Measurements from ENCODE around the gene KCNH1. TPM values are rescaled to one million over a fixed set of nuclear protein-coding genes. Genes with fewer than 3 reads are reported as not detected.

Gene KCNH1
- total RNA-seq, 1 experiment from 2014 or later: not detected

GRCh38 chr1:210645582-210646257, 488.2 kb downstream of the KCNH1 start:
- Histone ChIP-seq H3K79me2 (ENCODE audit: insufficient read depth, low read length) (no peaks in the 10 kb centered on the region), H3K9ac (ENCODE audit: low read length) (no peak overlapping the region), H3K27ac (ENCODE audit: low read depth, low read length) (no peak overlapping the region), H3K4me3 (replicated peaks in 1 of 2; ENCODE audit: low read depth in 1 of 2, low read length in 2 of 2) (no peak overlapping the region), H3K27me3 (ENCODE audit: insufficient read depth, low read length) (peaks cover 23% of the 10 kb centered on the region), H3K4me1 (ENCODE audit: control insufficient read depth in 1 of 2, insufficient read depth in 2 of 2, low read length in 2 of 2) (no peaks in the 10 kb centered on the region), H2AFZ (ENCODE audit: low read depth, low read length, poor library complexity, severe bottlenecking) (no peak overlapping the region), H3K4me2 (ENCODE audit: low read length) (no peak overlapping the region), H4K20me1 (ENCODE audit: insufficient read depth) (no peaks in the 10 kb centered on the region), H3K9me3 (ENCODE audit: control insufficient read depth in 1 of 2, insufficient read depth in 1 of 2, low read depth in 1 of 2, low read length in 2 of 2) (no peaks in the 10 kb centered on the region), H3K36me3 (ENCODE audit: control insufficient read depth in 1 of 2, insufficient read depth in 2 of 2, low read length in 2 of 2) (no peaks in the 10 kb centered on the region), H3K9me2 (ENCODE audit: insufficient read depth) (no peaks in the 10 kb centered on the region)
- intact Hi-C loops (cut with micrococcal nuclease): no loop called here
- CTCF ChIA-PET: no interaction called here
- no TSS peak for BruUV-seq (replicated peaks)
- DNase-seq (ENCODE audit: low read depth, low spot score) (no peak), ATAC-seq (no peak)
- TF ChIP-seq POLR2A (IDR thresholded peaks at IDR 0.05; ENCODE audit: borderline replicate concordance, extremely low read depth, insufficient read depth, insufficient read length) (no peak), TCF7L2 (IDR thresholded peaks at IDR 0.05; ENCODE audit: borderline replicate concordance, extremely low read depth, insufficient read depth, insufficient read length) (no peak), POLR2AphosphoS5 (IDR thresholded peaks at IDR 0.05; ENCODE audit: low read depth, low read length) (no peak)
- RAD21 ChIA-PET (ENCODE audit: low non-redundant PET in 1 of 2, low total read pairs in 2 of 2, uncharacterized antibody in 2 of 2, unreplicated experiment in 2 of 2): no interaction called here
- POLR2A ChIA-PET: no interaction called here

GRCh38 chr1:210641582-210641981, 492.4 kb downstream of the KCNH1 start:
- POLR2A ChIA-PET: no interaction called here
- Histone ChIP-seq H4K20me1 (ENCODE audit: insufficient read depth) (no peaks in the 10 kb centered on the region), H3K4me1 (ENCODE audit: control insufficient read depth in 1 of 2, insufficient read depth in 2 of 2, low read length in 2 of 2) (no peaks in the 10 kb centered on the region), H3K9me3 (ENCODE audit: control insufficient read depth in 1 of 2, insufficient read depth in 1 of 2, low read depth in 1 of 2, low read length in 2 of 2) (no peaks in the 10 kb centered on the region), H3K79me2 (ENCODE audit: insufficient read depth, low read length) (no peaks in the 10 kb centered on the region), H3K9me2 (ENCODE audit: insufficient read depth) (no peaks in the 10 kb centered on the region), H3K9ac (ENCODE audit: low read length) (no peak overlapping the region), H3K36me3 (ENCODE audit: control insufficient read depth in 1 of 2, insufficient read depth in 2 of 2, low read length in 2 of 2) (no peaks in the 10 kb centered on the region), H3K4me3 (replicated peaks in 1 of 2; ENCODE audit: low read depth in 1 of 2, low read length in 2 of 2) (no peak overlapping the region), H3K27me3 (ENCODE audit: insufficient read depth, low read length) (peaks cover 29% of the 10 kb centered on the region), H2AFZ (ENCODE audit: low read depth, low read length, poor library complexity, severe bottlenecking) (no peak overlapping the region), H3K4me2 (ENCODE audit: low read length) (no peak overlapping the region), H3K27ac (ENCODE audit: low read depth, low read length) (no peak overlapping the region)
- CTCF ChIA-PET: no interaction called here
- intact Hi-C loops (cut with micrococcal nuclease): no loop called here
- TF ChIP-seq ZNF274 (IDR thresholded peaks at IDR 0.05; ENCODE audit: low read depth, low read length): no peak
- no peak for TF ChIP-seq JUND (IDR thresholded peaks at IDR 0.05)
- no peak for TF ChIP-seq ELF1 (IDR thresholded peaks at IDR 0.05; ENCODE audit: borderline replicate concordance, low read depth)
- no peak for TF ChIP-seq EZH2phosphoT487 (IDR thresholded peaks at IDR 0.05; ENCODE audit: borderline replicate concordance)
- no peak for TF ChIP-seq SRF (IDR thresholded peaks at IDR 0.05; ENCODE audit: low read depth)
- TF ChIP-seq POLR2A (IDR thresholded peaks at IDR 0.05; ENCODE audit: borderline replicate concordance, extremely low read depth, insufficient read depth, insufficient read length): no peak
- no peak for TF ChIP-seq YY1 (IDR thresholded peaks at IDR 0.05; ENCODE audit: extremely low read depth, insufficient replicate concordance, low read depth, low read length)
- TF ChIP-seq CBX3 (IDR thresholded peaks at IDR 0.05; ENCODE audit: low read depth): no peak
- TF ChIP-seq MAX (IDR thresholded peaks at IDR 0.05): no peak
- no TSS peak for BruUV-seq (replicated peaks)
- ATAC-seq: no peak
- no peak for DNase-seq (ENCODE audit: low read depth, low spot score)
- RAD21 ChIA-PET (ENCODE audit: low non-redundant PET in 1 of 2, low total read pairs in 2 of 2, uncharacterized antibody in 2 of 2, unreplicated experiment in 2 of 2): no interaction called here

All from HCT116 (cell line).